GM11168 (cell line): ENCODE measurements around the gene C20orf173.
"Not testable (repeated sequence)": the region's sequence is repeated elsewhere in the genome, so short reads cannot be mapped to it uniquely, and the experiment has no call there.

ENCODE experiments used
- in situ Hi-C: fragments of 300-500 bp; cut with MboI; formaldehyde crosslinking; loops from one replicate; pipeline ENCODE4 v1.12.0; 2022; ENCODE audit warnings: low sequenced_read_pairs; ENCODE audit not compliant: unreplicated experiment

C20orf173 gene

GRCh38 chr20:35529552-35529951 is at the start of gene C20orf173:
C20orf173 (minus strand) TSS chr20:35529652; CDS start chr20:35529373, 279 bp downstream.
- in situ Hi-C loops = no loop called here

GRCh38 chr20:35579196-35579595 is 49.7 kb upstream of the C20orf173 start:
- in situ Hi-C loops = no loop called here

DNA sequence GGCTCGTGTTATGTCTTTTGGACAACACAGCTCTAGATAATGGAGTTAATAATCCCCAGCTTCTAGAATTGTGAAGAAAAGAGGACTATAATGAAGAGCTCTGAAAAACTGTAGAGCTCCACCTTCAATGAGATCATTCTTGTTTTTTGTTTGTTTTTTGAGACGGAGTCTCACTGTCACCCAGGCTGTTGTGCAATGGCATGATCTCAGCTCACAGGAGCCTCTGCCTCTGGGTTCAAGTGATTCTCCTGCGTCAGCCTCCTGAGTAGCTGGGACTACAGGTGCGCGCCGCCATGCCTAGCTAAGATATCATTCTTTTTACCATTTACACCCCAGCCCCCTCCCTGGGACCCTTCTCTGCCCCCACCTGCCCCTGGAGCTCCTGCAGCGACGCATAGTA is 49.0 kb upstream of the C20orf173 start:
- in situ Hi-C loops = no loop called here

DNA sequence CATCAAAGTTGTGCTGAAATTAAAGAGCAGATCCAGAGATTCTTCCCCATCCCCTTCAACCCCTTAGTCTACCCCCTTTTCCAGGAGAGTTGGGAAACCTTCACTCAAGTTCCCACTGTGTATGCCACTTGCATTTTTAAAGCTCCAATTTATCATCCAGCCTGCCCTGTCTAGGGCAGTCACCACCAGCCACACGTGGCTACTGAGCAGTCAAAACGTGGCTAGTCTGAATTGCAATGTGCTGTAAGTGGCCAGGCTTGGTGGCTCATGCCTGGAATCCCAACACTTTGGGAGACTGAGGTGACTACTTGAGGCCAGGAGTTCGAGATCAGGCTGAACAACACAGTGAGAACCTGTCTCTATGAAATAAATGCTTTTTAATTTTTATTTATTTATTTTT is 47.4 kb upstream of the C20orf173 start:
- in situ Hi-C loops = no loop called here

- in situ Hi-C loops = no loop called here
Observed at GRCh38 chr20:35575958-35576357, 46.5 kb upstream of the C20orf173 start.

- in situ Hi-C loops = no loop called here
Observed at GRCh38 chr20:35572838-35573237, 43.4 kb upstream of the C20orf173 start.

DNA sequence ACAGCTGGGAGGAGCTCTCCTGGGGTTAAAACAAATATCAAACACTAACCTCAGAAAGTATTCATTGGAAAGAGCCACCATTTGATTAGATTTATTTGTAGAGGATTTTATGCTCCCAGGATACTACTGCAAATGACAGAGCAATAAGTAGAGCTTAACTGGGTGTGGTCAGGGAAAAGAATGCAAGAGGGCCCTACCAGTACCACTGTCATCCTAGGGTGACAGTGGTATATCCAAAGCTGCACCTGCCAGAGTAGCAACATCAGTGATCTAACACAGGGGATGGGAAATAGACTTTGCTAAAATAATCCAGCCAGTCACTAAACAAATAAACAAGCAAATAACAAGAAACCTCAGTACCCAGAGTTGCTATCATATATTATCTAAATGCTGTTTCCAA is 42.1 kb upstream of the C20orf173 start:
- in situ Hi-C loops = no loop called here

DNA sequence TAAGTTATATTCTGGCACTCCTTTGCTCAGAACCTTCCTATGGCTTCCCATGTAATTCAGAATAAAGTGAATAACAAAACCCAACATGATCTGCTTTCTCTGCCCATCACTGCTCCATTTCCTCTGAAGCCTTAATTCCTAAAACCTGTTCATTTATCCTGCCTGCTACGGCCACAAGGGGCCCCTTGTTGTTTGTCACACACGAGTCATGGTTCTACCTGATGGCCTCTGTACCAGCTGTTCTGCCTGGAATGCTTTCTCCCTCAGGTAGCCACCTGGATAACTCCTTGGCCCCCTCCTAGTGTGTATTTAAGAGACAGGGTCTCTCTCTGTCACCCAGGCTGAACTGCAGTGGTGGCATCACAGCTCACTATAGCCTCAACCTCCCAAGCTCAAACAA is 39.2 kb upstream of the C20orf173 start:
- in situ Hi-C loops = no loop called here

DNA sequence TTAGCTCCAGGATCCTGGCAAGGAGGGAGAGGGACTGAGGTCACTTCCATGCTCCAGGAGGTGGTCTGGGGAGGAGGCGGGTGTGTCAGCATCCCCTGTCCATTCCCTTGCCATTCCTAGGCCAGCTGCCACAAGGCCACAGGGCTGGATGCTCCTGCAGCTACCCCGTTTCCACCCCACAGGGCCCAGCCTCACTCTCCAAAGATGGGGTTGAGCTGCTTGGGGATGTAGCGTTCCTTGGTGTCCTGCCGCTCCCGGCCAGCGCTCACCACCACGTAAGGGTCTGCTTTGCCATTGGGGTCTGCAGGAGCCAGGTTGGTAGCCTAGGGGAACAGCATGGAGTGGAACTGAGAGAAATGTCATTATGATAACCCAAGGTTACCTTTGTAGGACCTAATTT is 35.5 kb upstream of the C20orf173 start:
- in situ Hi-C loops = no loop called here

GRCh38 chr20:35563834-35564233 is 34.4 kb upstream of the C20orf173 start:
- in situ Hi-C loops = no loop called here

- in situ Hi-C loops = no loop called here
Observed at GRCh38 chr20:35562541-35563110, 33.2 kb upstream of the C20orf173 start.

- in situ Hi-C loops = no loop called here
Observed at GRCh38 chr20:35561671-35562070, 32.2 kb upstream of the C20orf173 start.

- in situ Hi-C loops = no loop called here
Observed at GRCh38 chr20:35561268-35561667, 31.8 kb upstream of the C20orf173 start.

DNA sequence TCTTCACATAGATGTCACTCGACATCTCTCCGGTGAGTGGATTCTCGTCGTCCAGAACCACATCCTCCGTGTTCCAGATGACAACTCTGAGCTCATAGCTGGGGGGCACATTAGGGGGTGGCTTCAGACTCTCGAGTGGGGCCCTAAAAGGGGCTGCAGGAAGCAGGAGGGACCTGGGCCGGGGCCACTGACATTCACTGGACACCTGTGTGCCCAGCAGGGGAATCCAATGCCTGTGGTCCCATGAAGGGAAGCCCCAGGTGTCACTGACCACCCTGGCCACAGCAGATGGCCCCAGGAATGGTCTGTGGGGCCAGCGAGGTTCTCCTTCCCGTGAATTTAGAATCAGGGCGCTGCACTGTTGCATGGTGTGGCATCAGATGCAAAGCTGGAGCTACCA is 31.1 kb upstream of the C20orf173 start:
- in situ Hi-C loops = no loop called here

- in situ Hi-C loops = no loop called here
Observed at GRCh38 chr20:35560105-35560511, 30.7 kb upstream of the C20orf173 start.

DNA sequence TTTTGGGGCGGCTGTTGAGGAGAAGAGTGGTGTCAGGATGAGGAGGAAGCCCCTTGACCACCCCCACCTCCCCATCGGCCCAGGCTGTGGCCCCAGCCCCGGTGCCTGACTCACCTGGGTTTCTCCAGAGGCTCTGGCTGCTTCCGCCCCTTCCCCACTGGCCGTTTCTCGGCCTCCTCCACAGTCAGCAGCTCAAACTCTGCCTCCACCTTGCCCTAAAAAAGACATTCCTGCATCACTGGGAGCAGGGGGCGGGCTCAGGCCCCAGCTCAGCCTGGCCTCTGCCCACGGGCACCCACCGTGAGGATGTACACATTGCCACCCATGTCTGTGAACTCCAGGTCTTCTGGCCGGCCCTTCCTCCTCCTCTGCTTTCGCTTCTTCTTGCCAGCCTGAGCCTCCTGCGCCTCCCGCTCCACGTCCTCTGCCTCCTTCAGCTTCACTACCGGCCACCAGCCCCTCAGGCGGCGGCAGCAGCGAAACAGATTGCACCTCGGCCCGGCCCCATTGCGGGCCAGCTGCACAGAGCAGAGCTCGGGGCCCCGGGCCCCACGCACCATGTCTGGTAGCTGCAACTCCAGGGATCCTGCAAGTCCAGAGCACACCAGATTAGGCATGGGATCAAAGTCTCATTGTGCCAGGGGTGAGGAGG is 29.7 kb upstream of the C20orf173 start:
- in situ Hi-C loops = no loop called here

- in situ Hi-C loops = no loop called here
Observed at GRCh38 chr20:35558451-35558850, 29.0 kb upstream of the C20orf173 start.

GRCh38 chr20:35556871-35557270 is 27.4 kb upstream of the C20orf173 start:
- in situ Hi-C loops = no loop called here

DNA sequence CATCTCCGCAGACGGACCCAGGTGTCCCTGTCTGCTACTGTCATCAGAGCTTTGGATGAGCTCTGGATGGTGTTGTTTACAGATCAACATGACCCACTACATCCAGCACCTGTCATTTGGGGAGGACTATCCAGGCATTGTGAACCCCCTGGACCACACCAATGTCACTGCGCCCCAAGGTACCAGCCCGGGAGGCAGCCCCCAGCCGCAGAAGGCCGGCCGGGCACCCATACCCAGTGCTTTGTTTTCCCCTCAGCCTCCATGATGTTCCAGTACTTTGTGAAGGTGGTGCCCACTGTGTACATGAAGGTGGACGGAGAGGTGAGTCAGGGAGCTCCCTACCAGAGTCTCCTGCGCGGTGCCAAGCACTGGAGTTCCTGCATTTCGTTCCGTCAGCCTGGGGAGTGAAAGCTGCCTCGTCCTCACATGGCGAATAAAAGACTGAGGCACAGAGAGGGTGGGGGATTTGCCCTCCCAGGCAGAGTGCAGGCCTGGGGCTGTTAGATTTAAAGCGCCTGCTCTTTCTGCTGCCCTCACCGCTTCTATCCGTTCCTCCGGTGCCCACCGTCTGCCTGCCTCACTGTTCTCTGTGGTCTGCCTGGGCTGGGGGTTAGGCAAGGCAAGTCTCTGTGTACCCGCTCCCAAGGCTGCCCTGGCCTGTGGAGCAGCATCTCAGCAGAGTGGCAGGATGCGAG is 26.6 kb upstream of the C20orf173 start:
- in situ Hi-C loops = no loop called here

- in situ Hi-C loops = not testable (repeated sequence)
Observed at GRCh38 chr20:35555461-35555860, 26.0 kb upstream of the C20orf173 start.

GRCh38 chr20:35552914-35553313 is 23.5 kb upstream of the C20orf173 start:
- in situ Hi-C loops = no loop called here

- in situ Hi-C loops = no loop called here
Observed at GRCh38 chr20:35551503-35551902, 22.1 kb upstream of the C20orf173 start.
